ENCODE results near the gene ZBTB7C. TPM values are rescaled to one million over a fixed set of nuclear protein-coding genes. Genes with fewer than 3 reads are reported as not detected.

The ZBTB7C gene
- total and polyA plus RNA-seq, 8 donors: 1.7 to 8.7 (median 2.7) TPM

DNA sequence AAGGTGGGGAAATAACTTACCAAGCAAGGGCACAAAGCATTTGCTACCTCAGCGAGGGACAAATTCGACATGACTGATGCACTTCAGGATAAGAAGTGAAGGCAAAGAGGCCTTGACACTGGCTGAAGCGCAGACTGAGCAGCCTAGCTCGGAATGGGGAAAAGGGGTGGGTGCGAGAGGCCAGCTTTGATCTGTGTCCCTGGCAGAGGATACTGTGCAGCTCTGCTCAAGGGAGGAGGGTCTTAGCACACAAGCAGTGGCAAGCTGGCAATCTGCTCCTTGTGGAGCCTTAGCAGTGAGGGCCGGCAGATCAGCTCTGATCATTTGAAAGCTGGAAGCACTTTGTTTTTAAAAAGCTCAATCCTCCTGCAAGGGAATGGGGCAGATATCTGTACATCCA, 222.3 kb downstream of the ZBTB7C start:
- intact Hi-C loops (cut with DNase I): no loop called here
- no peaks in the 10 kb centered on the region for H3K4me1 ChIP-seq
- H3K4me3 ChIP-seq: no peak overlapping the region
- no peak for TF ChIP-seq CTCF (IDR thresholded peaks at IDR 0.05)
- H3K27ac ChIP-seq: no peak overlapping the region
- H3K36me3 ChIP-seq: no peaks in the 10 kb centered on the region
- H3K27me3 ChIP-seq: no peaks in the 10 kb centered on the region
- DNase-seq: no peak
- no peaks in the 10 kb centered on the region for H3K9me3 ChIP-seq
- no peak for ATAC-seq

DNA sequence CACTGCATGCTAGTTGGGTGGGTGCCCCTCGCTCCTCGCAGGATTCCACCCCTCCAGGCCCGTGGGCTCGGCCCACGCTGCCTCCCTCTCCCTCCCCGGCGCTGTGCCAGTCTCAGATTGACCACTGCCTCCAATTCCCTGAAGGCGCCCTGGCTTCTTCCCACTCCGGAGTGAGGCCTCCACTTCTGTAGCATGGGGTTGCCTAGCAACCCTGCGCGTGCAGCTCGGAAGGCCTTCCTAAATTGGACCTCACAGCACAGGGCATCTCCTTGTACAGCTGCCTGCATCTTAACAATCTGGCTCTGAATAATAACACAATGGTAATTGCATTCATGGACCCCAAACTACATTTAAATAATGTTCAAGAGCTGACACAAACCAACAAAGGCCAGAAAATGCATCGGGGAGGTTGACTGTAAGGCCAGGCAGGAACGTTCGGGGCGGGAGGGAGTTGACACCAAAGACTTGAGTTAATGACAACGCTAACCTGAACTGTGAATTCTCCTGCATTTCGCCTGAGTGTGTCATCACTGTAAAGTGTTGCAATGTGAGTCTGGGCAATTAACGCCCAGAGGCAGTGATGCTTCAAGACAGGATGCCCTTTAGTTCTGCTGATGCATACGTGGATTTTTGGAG, 222.9 kb downstream of the ZBTB7C start:
- no peak for TF ChIP-seq CTCF (IDR thresholded peaks at IDR 0.05)
- Histone ChIP-seq H3K36me3 (no peaks in the 10 kb centered on the region), H3K4me3 (no peak overlapping the region), H3K9me3 (no peaks in the 10 kb centered on the region), H3K4me1 (no peaks in the 10 kb centered on the region), H3K27ac (no peak overlapping the region), H3K27me3 (no peaks in the 10 kb centered on the region)
- intact Hi-C loops (cut with DNase I): no loop called here
- ATAC-seq (no peak), DNase-seq (peak in 2 of 4 donors; percentile 36 to 72)

DNA sequence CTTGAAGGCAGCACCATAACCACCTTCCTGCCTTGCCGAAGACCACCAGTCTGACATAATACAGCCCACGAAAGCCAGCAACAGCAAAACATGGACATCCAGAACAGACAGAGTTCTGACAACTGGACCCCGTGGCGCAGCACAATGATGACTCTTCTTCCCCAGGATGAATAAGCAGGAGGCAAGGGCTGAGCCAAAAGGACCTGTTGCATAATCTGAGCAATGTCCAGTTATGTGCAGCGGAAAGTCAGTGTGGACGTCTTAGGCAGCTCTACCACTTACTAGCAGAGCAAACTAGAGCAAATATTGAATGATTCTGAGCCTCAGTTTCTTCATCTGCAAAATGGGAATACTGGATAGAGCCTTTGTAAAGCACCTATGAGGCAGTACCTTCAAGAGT, 225.1 kb downstream of the ZBTB7C start:
- peak; percentile 57 for ATAC-seq

DNA sequence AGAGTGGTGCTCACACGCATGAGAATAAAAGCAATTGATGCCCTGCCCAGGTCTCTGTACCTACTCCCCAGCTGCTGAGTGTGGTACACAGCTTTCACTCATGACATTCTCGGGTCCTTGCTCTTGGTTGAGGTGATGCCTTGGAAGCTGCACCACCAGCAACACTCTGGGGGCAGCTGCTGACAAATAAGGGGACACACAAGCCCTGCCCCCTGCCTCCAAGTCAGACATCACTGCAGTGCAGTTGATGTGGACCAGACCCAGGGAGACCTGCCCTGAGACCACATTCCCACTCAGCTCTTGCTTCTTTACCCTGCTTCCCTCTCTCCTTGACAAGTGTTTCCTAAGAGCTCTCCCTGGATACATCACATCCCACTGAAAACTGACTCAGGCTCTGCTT, 225.6 kb downstream of the ZBTB7C start:
- DNase-seq: no peak
- ATAC-seq: peak; percentile 13
- no peaks in the 10 kb centered on the region for H3K9me3 ChIP-seq
- no peaks in the 10 kb centered on the region for H3K36me3 ChIP-seq
- no peak overlapping the region for H3K4me3 ChIP-seq
- TF ChIP-seq CTCF (IDR thresholded peaks at IDR 0.05): no peak
- intact Hi-C loops (cut with DNase I): no loop called here
- H3K27ac ChIP-seq: no peak overlapping the region
- H3K27me3 ChIP-seq: no peaks in the 10 kb centered on the region
- no peaks in the 10 kb centered on the region for H3K4me1 ChIP-seq

More for the DNA sequence above, 225.1 kb downstream of the ZBTB7C start:
- intact Hi-C loops (cut with DNase I): no loop called here
- Histone ChIP-seq H3K36me3 (no peaks in the 10 kb centered on the region), H3K9me3 (no peaks in the 10 kb centered on the region), H3K27me3 (no peaks in the 10 kb centered on the region), H3K27ac (no peak overlapping the region), H3K4me3 (no peak overlapping the region), H3K4me1 (no peaks in the 10 kb centered on the region)
- TF ChIP-seq CTCF (IDR thresholded peaks at IDR 0.05): no peak
- no peak for DNase-seq

- no peak for TF ChIP-seq CTCF (IDR thresholded peaks at IDR 0.05)
- no peak for ATAC-seq
Observed at GRCh38 chr18:48182779-48183178, 226.4 kb downstream of the ZBTB7C start.

More at GRCh38 chr18:48182779-48183178, 226.4 kb downstream of the ZBTB7C start:
- Histone ChIP-seq H3K4me1 (no peaks in the 10 kb centered on the region), H3K27me3 (no peaks in the 10 kb centered on the region), H3K27ac (no peak overlapping the region), H3K36me3 (no peaks in the 10 kb centered on the region), H3K4me3 (no peak overlapping the region), H3K9me3 (no peaks in the 10 kb centered on the region)
- intact Hi-C loops (cut with DNase I): no loop called here
- DNase-seq: no peak

Measured in left lung (tissue), 10 donors.